Stimulated activated naive CD8-positive, alpha-beta T cell treated with anti-CD3 and anti-CD28 coated beads, Interleukin-15, Interleukin-2, amounts not matched to agents 100 U/mL and 50 U/mL, for 24 hours (primary cell): Measurements from ENCODE around the gene ITIH1.

Source experiments
- ATAC-seq: fragments of 150-1000 bp; cut with Tn5 transposase; one replicate; pipeline ENCODE4 v1.10.0; 2021
- DNase-seq: peaks from one replicate; pipeline ENCODE4 v3.0.0; 2021

ITIH1 gene

DNA sequence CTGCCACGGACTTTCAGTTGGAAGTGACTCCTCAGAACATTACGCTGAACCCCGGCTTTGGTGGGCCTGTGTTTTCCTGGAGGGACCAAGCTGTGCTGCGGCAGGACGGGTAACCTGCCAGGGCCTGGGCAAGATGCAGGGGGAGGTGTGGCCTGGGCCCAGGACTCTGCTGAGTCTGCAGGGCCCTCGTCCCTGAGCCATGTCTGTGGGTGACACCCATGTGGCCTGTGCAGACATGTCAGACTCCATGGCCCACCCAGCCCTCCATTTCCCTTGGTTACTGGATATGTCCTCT, 12.3 kb downstream of the ITIH1 start:
- no peak for ATAC-seq
- DNase-seq: no peak

DNA sequence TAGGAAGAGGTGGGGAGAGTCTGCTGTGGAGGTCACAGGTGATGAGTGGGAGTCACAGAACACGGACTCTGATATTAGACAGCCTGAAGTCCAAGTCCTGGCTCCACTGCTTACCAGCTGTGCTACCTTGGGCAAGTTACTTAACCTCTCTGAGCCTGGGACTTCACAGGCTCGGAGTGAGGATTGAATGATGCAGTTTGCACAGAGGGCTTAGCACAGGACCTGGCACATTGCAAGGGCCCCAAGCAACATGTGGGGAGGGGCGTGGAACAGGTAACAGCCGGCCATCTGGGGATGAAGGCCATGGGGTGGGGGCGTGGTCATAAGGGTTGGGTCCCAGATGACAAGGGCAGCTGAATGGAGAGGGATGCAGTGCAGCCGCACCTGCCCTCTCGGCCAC, 12.9 kb downstream of the ITIH1 start:
- ATAC-seq (no peak), DNase-seq (no peak)

DNA sequence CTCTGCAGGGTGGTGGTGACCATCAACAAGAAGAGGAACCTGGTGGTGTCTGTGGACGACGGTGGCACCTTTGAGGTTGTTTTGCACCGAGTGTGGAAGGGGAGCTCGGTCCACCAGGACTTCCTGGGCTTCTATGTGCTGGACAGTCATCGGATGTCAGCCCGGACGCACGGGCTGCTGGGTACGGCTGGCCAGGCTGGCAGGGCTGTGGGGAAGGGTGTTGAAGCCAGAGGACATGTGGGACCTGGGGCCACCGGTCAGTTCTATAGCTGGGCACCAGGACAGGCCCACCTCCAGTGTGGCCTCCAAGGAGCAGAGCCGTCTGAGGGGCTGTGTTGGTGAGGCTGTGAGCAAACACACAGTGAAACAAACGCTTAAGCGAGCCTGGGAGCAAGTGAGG, 13.3 kb downstream of the ITIH1 start:
- ATAC-seq (no peak), DNase-seq (no peak)

DNA sequence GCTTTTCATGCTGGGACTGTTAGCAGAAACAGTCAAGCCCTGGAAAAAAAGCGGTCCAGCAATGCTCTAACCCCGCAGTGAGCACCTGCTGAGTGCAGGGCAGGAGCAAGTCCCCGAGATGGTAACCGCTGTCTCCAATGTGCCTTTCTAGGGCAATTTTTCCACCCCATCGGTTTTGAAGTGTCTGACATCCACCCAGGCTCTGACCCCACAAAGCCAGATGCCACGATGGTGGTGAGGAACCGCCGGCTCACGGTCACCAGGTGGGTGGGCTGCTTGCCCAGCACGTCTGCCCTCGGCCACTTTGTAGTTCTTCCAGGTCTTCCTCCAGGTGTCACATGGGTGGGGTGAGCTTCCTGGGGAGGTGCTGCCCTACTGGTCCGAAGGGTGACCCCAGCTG, 14.0 kb downstream of the ITIH1 start:
- ATAC-seq: no peak
- no peak for DNase-seq

DNA sequence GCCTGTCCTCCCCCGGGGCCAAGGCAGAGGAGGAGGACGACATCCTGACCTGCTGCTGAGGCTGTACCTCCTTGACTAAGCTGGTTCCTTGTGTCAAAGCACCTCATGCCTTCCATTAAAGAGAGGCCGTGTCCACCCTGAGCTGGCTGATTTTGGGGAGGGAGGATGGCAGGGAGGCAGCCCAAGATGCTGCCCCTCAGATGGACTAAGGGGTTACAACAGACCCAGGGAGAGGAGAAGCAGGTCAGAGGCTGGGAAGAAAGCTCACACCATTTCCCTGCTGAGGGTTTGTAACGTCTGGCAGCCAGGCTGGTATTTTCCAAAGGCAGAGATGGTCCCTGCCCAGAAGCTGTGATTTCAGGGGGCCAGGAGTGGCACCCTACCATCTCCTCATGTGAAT, 14.5 kb downstream of the ITIH1 start:
- no peak for DNase-seq
- ATAC-seq: no peak

DNA sequence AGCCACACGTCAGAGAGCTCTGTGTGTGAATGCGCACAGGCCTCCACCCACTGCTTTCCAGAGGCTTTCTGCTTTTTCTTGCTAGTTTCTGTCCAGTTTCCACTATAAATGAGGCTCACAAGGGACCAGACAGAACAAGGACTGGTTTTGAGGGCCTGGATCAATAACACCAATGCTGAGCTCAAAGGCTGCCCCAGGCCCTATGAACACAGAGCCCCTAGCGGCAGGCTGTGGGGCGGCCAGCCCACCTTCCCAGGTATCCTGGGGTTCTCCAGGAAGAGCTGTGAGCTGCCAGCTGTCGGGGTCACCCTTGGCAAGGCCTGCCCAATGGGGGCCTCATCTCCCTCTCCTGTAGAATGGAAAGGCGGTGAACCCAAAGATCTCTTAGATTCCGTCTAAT, 15.0 kb downstream of the ITIH1 start:
- ATAC-seq: no peak
- DNase-seq: no peak

DNA sequence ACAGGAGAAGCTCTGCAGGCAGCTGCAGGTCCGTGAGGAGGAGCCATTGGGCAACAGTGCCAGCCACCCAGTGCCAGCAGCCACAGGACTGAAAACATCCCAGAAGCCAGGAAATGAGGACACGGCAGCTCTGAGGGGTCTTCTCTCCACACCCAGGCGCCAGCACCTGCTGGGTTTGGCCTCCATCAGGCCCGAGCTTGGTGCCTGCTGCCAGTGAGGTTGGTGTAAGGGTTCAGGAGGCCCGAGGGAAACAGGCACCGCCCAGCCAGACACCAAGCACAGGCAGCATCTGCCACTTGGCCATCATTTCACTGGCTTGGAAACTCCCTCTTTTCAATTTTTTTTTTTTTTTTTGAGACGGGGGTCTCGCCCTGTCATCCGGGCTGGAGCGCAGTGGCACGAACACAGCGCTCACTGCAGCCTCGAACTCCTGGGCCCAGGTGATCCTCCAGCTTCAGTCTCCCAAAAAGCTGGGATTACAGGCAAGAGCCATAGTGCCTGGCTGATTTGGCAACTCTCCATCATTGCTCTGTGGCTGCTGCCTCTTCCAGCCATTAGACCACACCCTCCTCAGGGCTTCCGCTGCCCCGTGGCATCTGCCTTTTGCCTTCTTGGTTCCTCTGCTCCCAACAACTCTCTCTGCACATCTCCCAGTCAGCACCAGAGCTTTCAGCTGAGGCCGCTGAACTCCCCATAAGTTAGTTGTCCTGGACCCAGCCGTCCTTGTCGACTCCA, 15.7 kb downstream of the ITIH1 start:
- DNase-seq: no peak

DNA sequence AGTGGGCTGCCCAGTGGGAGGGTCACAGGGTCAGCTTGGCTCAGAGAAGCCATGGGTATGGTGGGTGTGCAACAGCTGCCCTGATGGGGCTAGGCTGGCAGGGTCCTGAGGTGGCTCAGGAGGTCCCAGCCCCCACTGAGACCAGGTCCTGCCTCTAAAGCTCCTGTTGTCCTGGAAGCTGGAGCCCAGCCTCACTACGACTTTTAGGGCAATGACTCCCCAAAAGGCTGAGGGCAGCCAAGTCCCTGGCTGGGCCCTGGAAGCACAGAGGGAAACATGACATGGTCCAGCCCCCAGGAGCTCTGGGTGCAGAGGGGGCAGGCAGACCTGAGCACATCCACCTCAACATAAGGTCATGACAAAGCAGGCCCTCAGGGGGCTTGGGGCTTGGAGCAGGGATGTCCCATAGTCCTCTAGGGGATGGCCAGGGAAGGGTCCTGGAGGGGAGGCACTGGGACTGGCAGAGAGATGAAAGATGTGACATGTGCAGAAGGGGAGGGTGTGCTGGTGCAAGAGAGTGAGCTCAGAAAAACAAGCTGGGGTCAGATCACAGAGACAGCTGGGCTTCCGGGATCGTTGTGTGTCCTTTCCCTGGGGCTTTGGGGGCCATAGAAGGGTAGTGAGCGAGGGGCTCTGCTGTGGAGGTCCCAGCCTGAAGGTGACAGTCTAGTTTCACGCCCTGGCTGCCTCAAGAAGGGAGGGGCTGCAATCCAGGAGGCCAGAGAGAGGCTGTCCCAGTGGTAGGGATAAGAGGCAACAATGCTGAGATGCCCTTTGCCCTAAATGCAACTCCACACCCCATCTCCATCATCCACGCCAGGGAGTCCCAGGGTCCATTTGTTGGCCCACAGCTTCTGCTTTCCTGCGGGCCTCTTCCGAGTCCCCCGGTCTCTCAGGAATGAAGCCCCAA, 16.6 kb downstream of the ITIH1 start:
- DNase-seq: no peak

More for the DNA sequence above, 15.7 kb downstream of the ITIH1 start:
- ATAC-seq: no peak

DNA sequence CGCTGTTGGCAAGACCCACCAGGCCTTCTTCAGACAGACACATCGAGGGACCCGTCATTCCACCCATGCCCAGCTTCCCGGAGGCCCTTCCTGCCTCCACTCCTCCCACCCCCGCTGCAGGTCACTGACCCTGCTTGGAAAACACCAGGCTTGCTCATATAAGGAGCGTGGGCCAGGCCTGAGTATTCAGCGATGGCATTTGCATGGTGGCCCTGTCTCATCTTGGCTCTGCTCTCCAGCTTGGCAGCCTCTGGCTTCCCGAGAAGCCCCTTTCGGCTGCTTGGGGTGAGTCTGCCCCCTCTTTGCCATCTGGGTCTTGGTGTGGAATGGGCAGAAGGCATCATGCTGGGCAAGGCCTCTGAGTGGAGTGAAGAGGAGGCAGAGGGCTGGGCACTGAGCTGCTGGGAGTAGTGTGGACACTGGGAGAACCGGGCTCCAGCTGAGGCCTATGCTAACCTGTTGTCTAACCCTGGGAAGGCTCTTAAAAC, 17.3 kb downstream of the ITIH1 start, which contains the start of gene ITIH3:
Gene ITIH3, plus strand, starts transcription at position 185 of the 488 bp plus-strand sequence. Its CDS starts 8 bp downstream, at position 193.
- ATAC-seq (no peak), DNase-seq (no peak)

More for the DNA sequence above, 16.6 kb downstream of the ITIH1 start:
- no peak for ATAC-seq

DNA sequence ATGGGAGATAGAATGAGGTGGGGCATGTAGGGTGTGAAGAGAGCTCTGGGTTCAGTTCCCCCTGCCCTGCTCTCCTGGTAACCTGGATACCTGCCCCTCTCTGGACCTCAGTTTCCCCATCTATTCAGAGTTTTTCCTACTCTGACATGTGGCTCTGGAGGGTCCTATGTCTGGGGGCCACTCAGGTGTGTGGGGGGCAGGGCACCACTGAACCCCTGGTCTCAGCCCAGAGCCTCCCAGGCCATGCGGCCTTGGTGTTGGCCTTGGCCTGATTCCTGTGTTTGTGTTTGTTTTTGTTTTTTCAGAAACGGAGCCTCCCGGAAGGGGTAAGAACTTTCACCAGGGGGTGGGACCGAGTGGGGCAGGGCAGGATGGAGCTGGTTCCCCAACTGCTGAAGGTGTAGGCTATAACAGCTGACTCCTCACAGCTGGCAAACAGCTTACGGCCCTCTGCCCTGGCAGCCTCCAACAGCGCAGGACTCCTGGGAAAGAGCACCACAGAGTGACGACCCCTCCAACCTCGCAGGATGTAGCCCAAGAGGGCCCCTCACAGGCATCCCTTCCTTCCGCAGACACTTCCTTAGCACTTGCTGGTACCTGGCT, 18.0 kb downstream of the ITIH1 start:
- no peak for ATAC-seq

DNA sequence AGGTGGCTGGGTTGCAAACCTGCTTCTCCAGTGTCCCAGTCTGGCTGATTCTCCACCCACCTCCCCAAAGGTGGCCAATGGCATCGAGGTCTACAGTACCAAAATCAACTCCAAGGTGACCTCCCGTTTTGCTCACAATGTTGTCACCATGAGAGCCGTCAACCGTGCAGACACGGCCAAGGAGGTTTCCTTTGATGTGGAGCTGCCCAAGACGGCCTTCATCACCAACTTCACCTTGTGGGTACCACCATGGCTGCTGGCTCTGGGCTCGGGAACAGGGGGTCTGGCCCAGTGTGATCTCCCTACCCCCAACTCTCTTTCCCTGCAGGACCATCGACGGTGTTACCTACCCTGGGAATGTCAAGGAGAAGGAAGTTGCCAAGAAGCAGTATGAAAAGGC, 19.0 kb downstream of the ITIH1 start:
- DNase-seq (no peak), ATAC-seq (no peak)

More for the DNA sequence above, 18.0 kb downstream of the ITIH1 start:
- DNase-seq: no peak

DNA sequence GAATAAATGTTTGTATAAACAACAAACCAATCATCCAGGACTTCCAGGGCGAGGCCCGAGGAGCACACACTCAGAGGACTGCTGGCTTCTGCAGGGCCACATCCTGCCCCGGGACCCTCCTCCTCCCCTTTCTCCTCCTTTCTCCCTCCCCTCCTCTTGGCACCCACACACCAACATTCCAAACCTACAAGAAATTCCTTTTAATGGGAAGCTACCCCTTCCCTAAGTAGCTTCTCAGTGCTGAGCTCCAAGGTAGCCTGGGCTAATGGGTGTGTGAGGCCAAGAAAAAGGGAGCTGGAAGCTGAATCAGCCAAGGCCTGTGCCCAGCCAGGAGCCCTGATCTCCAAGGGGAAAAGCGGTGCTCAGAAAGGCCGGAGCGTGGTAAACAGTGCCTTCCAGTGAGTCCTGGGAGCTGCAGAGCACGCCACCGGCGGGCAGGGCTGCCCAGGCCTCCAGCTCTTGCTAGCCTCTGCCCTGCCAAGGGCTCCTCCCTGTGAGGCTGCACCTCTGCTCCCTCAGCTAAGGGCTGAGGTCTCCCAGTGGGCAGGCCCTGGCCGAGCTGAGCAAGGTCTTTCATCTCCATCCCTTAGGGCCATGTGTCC, 21.1 kb downstream of the ITIH1 start:
- DNase-seq: no peak
- ATAC-seq: no peak

DNA sequence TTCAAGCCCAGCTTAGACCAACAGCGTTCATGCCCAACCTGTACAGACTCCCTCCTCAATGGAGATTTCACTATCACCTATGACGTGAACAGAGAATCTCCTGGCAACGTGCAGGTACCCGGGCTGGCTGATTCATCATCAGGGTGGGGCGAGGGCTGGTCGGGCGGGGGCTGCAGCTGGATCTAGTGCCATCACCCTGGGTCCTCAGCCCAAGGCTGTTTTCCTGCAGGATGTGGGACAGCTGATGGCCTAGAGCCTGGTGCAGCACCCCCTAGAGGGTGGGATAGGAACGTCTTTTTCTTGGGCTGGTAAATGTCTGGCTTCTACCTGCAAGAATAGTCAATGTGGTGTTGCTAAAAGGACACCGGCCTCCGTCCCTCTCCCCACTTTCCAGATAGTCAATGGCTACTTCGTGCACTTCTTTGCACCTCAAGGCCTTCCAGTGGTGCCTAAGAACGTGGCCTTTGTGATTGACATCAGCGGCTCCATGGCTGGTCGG, 21.6 kb downstream of the ITIH1 start:
- ATAC-seq (no peak), DNase-seq (peak; percentile 26)

DNA sequence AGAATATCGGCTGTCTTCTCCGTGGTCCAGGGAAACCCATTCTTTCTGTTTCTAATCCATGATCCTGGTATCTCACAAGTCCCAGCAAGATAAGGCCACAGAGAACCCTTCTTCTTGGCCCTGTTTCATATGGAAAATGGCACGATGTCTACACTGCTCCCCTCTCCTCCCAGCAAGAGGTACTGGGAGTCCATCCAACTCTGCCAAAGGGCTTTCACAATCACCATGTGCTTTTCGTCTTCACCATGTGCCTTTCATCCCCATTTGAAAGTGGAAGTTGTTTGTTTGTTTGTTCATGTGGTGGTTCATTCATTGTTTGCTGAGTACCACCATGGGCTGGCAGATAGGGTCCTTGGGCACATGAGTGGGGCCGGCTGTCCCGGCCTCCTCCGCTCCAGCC, 22.7 kb downstream of the ITIH1 start:
- DNase-seq (no peak), ATAC-seq (no peak)

DNA sequence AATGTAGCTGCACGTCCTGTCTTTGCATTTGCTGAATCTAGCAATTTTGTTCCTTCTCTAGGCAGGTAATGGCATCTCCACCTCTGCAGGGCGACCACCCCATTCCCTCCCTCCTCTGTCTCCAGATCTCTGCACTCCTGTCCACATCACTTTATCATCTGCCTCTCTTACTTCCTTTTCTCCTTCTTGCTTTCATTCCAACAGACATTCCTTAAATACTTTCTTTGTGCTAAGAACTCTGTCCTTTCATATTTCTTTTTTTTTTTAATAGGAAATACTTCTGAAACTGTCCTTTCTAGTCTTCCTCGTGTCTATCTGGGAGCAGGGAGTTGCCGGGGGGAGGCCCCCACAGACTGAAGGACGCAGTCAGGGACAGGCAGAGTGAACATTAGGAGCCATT, 24.4 kb downstream of the ITIH1 start:
- DNase-seq (no peak), ATAC-seq (no peak)

DNA sequence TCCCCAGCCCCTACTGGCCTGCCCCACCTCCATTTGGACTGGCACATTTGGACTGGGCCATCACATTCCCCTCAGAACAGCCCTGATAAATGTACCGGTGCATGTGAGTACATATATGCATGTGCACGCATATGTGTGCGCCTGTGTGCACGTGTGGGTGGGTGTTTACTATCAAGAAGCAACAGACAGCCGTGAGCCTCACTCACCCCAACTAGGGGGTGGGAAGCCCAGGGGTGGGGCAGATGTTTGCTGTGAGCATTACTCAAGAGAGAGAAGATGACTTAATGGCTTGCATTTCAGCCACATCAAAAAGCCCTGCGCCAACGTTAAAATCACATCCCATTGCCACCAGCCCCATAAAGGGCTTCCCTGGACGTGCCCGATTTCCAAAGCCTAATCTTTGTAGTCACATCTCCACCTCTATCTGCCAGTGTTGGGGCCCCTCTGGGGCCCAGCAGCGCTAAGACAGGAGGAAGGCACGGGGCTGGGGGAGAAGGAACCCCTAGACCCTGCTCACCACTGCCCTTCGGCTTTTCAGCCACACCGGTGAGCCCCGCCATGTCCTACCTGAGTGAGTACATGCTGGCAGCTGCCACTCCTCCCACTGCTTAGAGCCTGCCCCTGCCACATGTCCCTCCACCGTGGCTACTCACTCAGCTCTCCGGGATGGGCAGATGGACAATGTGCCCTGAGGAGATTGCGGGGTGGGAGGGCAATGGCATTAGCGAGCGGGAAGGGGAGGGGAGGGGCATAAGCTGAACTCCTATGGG, 28.1 kb downstream of the ITIH1 start:
- DNase-seq: no peak
- no peak for ATAC-seq

DNA sequence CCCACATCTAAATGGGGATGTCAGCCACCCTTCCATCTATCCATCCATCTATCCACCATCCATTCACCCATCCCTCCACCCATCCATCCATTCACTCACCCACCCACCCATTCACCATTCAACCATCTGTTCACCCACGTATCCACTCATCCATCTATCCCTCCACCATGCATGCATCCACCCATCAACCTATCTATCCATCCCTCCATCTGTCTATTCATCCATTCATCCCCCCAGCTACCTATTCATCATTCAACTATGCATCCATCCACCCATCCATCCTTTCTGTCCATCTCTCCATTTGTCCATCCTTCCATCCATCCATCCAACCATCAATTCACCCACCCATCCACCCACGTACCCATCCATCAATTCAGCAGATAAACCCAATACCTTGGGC, 31.8 kb downstream of the ITIH1 start:
- ATAC-seq: no peak
- DNase-seq: no peak

DNA sequence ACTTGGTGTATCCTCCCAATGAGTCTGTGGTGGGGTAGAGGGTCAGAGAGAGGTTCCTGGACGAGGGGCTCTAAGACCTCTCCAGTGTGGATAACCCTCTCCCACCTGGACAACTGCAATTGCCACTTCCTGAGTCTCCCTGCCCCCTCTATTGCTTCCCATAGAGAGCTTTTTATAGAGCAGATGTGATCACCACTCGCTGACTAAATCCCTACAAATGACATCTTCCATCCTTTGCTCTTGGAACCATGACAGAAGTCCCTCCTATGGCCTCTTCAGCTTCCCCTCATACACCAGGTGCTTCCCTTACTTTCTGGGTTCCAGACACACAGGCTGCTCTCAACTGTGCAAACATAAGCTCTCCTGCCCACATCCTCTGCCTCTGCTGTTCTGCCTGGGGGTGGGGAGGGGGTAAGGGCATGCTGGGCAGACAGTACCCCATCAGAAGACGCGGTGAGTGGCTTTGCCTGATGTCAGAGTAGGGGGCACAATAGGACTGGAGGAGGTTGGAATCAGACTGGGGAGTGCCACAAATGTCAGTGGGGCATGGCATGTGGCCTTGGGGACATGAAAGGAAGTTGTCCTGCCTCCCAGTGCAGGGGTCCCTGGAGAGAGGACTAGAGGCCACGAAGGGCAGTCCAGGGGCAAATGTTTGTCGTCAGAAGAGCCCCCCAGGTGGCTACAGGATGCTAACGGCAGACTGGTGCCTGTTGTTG, 32.4 kb downstream of the ITIH1 start:
- DNase-seq (no peak), ATAC-seq (no peak)

DNA sequence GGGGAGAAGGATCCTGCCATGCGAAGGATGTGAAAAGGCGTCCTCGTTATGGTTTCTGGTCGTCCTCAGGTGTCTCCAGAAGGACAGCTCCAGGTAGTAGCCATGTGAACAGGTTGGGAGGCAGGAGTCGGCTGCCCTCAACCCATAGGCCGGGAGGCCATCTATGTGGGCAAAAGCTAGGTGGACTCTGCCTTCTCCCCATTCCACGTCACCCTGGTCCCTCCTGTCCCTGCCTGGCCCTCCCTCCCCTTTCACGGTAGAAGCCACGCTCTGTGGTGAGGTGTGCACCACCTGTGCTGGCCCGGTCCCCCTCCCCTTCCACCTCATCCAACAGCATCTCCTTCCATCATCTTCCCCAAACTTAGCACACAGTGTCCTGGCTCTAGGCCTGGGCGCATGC, 33.5 kb downstream of the ITIH1 start:
- DNase-seq (no peak), ATAC-seq (no peak)

DNA sequence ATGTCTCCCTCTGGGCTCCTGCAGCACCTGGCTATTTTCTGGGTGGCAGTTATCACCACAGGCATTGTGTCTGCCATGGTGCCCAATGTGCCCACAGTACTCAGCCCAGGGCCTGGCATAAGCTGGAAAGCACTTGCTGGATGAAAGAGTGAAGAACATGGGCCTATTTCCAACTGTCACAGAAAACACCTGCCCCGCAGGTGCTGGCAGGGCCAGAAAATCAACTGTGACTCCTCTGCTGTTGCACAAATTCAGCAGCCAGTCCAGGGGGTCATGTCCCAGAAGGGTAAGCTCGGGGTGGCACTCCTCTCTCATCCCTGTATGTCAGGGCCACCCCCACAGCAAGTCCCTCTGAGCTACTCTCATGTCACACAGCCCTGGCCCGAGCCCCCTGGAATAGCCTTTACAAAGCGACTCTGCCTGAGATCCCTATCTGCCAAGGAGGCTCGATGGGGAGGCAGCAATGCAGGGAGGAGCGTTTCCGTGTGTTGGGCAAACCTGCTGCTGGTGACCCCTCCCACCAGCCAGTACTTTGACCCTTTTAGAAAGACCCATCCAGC, 34.1 kb downstream of the ITIH1 start:
- DNase-seq (no peak), ATAC-seq (no peak)

DNA sequence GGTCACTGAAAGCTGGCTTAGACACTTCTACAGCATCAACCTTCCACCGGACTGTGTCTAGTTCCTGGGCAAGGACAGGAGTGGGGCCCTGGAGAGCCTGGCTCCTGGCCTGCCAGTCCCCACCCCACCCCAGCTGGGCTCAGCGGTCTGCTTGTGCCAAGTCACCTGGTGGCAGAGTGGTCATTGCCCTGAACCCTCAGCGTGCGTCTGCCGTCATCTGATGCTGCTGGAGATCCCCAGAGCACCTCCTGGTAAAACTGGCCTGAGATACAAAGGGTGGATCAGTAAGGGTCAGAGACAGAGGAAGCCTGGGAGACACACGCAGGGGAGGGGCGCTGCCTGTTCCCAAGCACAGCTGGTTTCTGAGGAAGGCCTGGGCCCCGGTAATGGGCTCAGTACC, 36.4 kb downstream of the ITIH1 start:
- ATAC-seq: no peak
- DNase-seq: no peak
